HG03521 (cell line): Measurements from ENCODE around the gene KCNK5.
A peak's percentile ranks its signal among the peaks of the same experiment; 100 is the strongest.

Experiments
- ATAC-seq: cut with Tn5 transposase; IDR thresholded peaks from one replicate; pipeline ENCODE4 v1.9.1; 2021; ENCODE audit warnings: mild to moderate bottlenecking, moderate library complexity; ENCODE audit not compliant: unreplicated experiment

The KCNK5 gene

DNA sequence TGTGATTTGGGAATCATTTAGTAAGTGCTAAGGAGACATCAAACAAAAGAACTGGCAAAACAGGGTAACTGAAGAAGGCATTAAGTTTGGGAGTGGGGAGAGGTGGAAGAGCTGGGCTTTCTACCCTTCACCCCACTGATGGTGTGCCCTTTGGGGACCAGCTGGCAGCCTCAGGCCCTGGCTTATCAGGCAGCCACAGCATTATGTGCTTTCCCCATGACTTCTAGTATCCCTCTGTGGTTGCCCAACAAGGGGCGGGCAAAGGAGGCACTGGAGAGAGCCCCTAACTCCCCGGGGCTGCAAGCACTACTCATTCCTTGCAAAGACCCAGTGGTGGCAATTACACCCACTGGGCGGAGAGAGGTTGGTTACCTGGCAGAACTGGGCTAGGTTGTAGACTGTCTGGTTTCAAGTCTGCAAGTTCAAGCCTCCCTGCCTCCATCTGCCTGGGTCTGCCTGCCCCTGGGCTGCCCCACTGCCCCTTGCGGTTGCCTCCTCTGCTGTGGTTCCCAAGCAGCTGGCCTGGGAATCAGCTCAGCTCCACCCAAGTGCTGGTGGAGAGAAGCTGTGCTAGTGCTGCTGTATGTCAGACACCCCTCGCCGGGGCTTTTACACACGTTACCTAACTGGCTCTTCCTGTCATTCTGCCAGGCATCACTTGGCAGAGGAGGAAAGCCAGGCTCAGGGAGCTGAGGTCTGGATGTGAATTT lies 29.9 kb downstream of the KCNK5 start:
- no peak for ATAC-seq

- ATAC-seq: no peak
These were observed 30.7 kb downstream of the KCNK5 start for GRCh38 chr6:39198528-39198927.

GRCh38 chr6:39197922-39198500 lies 31.3 kb downstream of the KCNK5 start:
- ATAC-seq: no peak

GRCh38 chr6:39197521-39197920 lies 31.8 kb downstream of the KCNK5 start:
- no peak for ATAC-seq

- no peak for ATAC-seq
These were observed 32.6 kb downstream of the KCNK5 start for GRCh38 chr6:39196673-39197091.

DNA sequence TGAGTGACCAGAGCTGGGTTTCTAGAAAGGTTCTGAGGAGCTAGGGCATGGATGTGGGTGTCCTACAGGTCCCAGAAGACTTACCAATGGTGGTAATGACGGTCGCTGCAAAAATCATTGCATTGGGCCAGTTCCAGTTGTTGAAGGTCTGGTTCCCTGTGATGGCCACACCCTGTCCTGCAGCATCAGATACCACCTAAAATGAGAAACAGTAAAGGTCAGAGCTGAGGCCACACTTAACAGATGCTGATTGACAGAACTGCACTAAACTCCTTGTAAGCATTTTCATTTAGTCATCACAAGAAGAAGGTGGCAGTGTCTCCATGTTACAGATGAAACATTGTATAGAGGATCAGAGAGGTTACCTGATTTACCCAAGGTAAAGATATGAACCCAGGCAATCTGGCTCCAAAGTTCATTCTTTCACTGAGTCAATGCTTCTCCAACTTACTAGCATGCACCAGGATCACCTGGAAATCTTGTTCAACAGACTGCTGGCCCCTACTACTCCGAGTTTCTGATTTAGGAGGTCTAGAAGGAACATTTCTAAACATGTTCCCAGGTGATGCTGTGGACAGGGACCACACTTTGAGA lies 33.4 kb downstream of the KCNK5 start:
- no peak for ATAC-seq

- no peak for ATAC-seq
These were observed 34.8 kb downstream of the KCNK5 start for GRCh38 chr6:39194466-39194865.

- no peak for ATAC-seq
These were observed 36.0 kb downstream of the KCNK5 start for GRCh38 chr6:39193201-39193791.

- no peak for ATAC-seq
These were observed 36.5 kb downstream of the KCNK5 start for GRCh38 chr6:39192736-39193135.

GRCh38 chr6:39191236-39191930 lies 37.9 kb downstream of the KCNK5 start:
- no peak for ATAC-seq

DNA sequence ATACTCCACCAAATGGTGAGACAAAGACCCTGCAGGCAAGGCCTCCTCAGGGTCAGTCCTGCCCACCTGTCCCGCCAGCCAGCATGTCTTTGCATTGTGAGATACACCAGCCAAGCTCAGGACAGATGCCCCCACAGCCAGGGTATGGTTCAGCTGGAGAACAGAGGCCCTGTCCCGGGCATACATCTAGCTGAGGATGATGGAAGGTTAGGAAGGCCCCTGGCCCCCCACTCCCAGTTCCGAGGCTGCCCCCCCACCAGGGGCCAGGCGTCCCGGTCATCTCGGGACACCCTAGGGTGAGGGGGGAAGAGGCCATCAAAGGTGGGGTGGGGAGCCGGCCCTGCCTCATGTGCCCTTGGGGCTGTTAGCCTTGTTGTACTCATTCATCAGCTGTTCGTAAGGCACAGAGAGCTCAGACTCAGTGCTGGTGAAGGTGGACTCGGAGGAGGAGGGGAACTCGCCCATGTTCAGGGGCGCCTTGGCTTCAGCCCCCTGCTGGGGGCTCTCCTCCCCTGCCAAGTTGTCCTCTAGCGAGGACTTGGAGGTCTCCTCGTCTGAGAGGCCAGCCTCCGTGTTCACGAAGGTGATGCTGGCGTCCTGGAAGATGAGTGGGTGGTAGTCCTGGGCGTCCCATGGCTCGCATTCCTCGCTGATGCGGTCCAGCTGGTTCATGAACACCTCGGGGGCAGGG lies 38.6 kb downstream of the KCNK5 start:
- no peak for ATAC-seq

- ATAC-seq: peak; percentile 64
These were observed 39.2 kb downstream of the KCNK5 start for GRCh38 chr6:39189915-39190544.

- no peak for ATAC-seq
These were observed 40.1 kb downstream of the KCNK5 start for GRCh38 chr6:39189131-39189530.

- no peak for ATAC-seq
These were observed 40.7 kb downstream of the KCNK5 start for GRCh38 chr6:39188571-39188970.

DNA sequence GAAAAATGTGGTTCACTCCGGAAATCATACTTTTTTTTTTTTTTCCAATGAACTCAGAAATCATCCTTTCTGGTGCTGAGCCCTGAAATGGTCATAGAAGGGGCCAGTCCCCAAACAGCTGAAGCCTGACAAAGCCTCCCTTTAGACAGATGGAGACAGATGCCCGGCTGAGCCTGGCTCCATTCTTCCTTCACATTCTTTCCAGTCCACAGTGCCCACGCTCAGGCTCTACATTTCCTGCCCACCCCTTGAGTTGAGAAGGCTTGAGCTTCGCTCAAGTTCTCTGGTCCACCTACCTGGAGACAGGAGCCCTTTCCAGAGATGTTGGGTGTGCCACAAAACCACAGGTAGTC lies 41.2 kb downstream of the KCNK5 start:
- no peak for ATAC-seq

DNA sequence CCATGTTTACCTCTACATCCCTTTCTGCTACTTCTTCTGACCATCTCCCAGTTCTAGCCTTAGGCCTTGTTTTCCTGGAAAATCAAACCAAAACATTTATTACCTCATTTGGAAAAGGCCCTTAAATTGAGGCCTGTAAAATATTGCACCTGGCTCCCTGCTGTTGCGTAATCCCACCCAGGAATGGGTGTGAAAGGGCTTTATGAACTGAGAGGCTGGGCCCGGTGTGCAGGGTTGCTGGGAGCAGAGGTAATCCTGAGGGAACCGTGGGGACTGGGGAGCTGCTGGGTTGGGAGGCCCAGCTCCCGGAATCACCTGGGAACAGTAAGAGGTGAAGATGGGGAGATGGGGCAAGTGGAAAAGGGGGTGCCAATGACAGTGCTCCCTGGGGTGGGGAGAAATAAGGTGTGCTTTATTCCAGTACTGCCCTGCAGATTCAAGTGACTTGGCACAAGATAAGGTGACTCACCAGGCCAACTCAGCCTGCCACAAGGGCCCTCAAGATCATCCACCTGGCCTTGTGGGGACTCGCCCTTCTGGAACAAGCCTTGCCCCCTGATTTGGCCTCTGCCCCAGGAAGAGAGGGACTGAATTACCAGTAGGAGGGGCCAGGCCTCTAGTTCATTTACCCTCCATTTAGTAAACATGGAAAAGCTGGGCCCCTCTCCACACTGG lies 44.2 kb downstream of the KCNK5 start:
- no peak for ATAC-seq

- ATAC-seq: no peak
These were observed 46.7 kb downstream of the KCNK5 start for GRCh38 chr6:39182604-39183003.

GRCh38 chr6:39181826-39182225 lies 47.4 kb downstream of the KCNK5 start:
- no peak for ATAC-seq

GRCh38 chr6:39181333-39181732 lies 47.9 kb downstream of the KCNK5 start:
- no peak for ATAC-seq

- no peak for ATAC-seq
These were observed 50.5 kb downstream of the KCNK5 start for GRCh38 chr6:39178804-39179203.
